ENCODE measurements around the gene SLC17A1.
"Not testable (repeated sequence)": the region's sequence is repeated elsewhere in the genome, so short reads cannot be mapped to it uniquely, and the experiment has no call there.

The SLC17A1 gene

GRCh38 chr6:25755483-25755882 lies 76.4 kb downstream of the SLC17A1 start:
- DNase-seq: no peak

GRCh38 chr6:25754535-25754934 lies 77.3 kb downstream of the SLC17A1 start, which contains the start of gene SLC17A4:
TSS of gene SLC17A4 (plus strand) at chr6:25754742. CDS start at chr6:25761963, 7,221 bp downstream.
- no peak for DNase-seq

GRCh38 chr6:25753079-25753478 lies 78.8 kb downstream of the SLC17A1 start:
- DNase-seq: no peak

- DNase-seq: no peak
Observed at GRCh38 chr6:25750906-25751305, 80.9 kb downstream of the SLC17A1 start.

- no peak for DNase-seq
Observed at GRCh38 chr6:25749837-25750236, 82.0 kb downstream of the SLC17A1 start.

- DNase-seq: not testable (repeated sequence)
Observed at GRCh38 chr6:25748601-25749517, 83.0 kb downstream of the SLC17A1 start.

- no peak for DNase-seq
Observed at GRCh38 chr6:25748049-25748448, 83.8 kb downstream of the SLC17A1 start.

- no peak for DNase-seq
Observed at GRCh38 chr6:25747477-25747876, 84.4 kb downstream of the SLC17A1 start.

GRCh38 chr6:25746968-25747367 lies 84.9 kb downstream of the SLC17A1 start:
- DNase-seq: no peak

- no peak for DNase-seq
Observed at GRCh38 chr6:25745836-25746235, 86.0 kb downstream of the SLC17A1 start.

GRCh38 chr6:25743868-25744267 lies 88.0 kb downstream of the SLC17A1 start:
- DNase-seq: no peak

- no peak for DNase-seq
Observed at GRCh38 chr6:25735261-25735660, 96.6 kb downstream of the SLC17A1 start.
